DOHH2 (cell line): ENCODE measurements around the gene LSS.

Experiments
- H3F3A ChIP-seq: fragments of 200-600 bp; sonication (generic), shearing (Covaris generic); 2 replicates; pipeline ENCODE4 v1.6.0; 2016; ENCODE audit warnings: antibody characterized with exemption, mild to moderate bottlenecking; ENCODE audit not compliant: control insufficient read depth, insufficient read depth
- H3K27ac ChIP-seq: fragments of 200-600 bp; sonication (generic); 2 replicates; pipeline ENCODE4 v1.5.1; 2014; ENCODE audit warnings: low read depth, mild to moderate bottlenecking, low read length, moderate library complexity
- H3K27me3 ChIP-seq: fragments of 200-600 bp; sonication (generic); 2 replicates; pipeline ENCODE4 v1.6.1; 2014; ENCODE audit warnings: mild to moderate bottlenecking, low read length, mixed read lengths; ENCODE audit not compliant: control insufficient read depth
- H3K36me3 ChIP-seq: fragments of 200-600 bp; sonication (generic); 2 replicates; pipeline ENCODE4 v1.6.1; 2014; ENCODE audit warnings: mild to moderate bottlenecking, low read length, moderate library complexity, mixed read lengths; ENCODE audit not compliant: control insufficient read depth
- H3K4me1 ChIP-seq: fragments of 200-600 bp; sonication (generic); 2 replicates; pipeline ENCODE4 v1.6.1; 2014; ENCODE audit warnings: mild to moderate bottlenecking, low read length, mixed read lengths; ENCODE audit not compliant: control insufficient read depth
- H3K4me2 ChIP-seq: fragments of 200-600 bp; sonication (generic); 2 replicates; pipeline ENCODE4 v1.6.0; 2014; ENCODE audit warnings: mild to moderate bottlenecking, low read length, moderate library complexity
- H3K4me3 ChIP-seq: fragments of 200-600 bp; sonication (generic); 2 replicates; pipeline ENCODE4 v1.5.1; 2014; ENCODE audit warnings: mild to moderate bottlenecking, low read length, mixed read lengths
- H3K79me2 ChIP-seq: fragments of 200-600 bp; sonication (generic); 2 replicates; pipeline ENCODE4 v1.6.1; 2014; ENCODE audit warnings: mild to moderate bottlenecking, low read length, mixed read lengths; ENCODE audit not compliant: control insufficient read depth
- H3K9me2 ChIP-seq: fragments of 200-600 bp; sonication (generic); replicated peaks from 2 replicates; pipeline ENCODE4 v1.6.1; 2014; ENCODE audit warnings: mild to moderate bottlenecking, low read length, mixed read lengths; ENCODE audit not compliant: control insufficient read depth
- H3K9me3 ChIP-seq: fragments of 200-600 bp; sonication (generic); 2 replicates; pipeline ENCODE4 v1.6.1; 2014; ENCODE audit warnings: antibody characterized with exemption, low read length, mixed read lengths; ENCODE audit not compliant: control insufficient read depth, insufficient read depth
- H4K20me1 ChIP-seq: fragments of 200-600 bp; sonication (generic); 2 replicates; pipeline ENCODE4 v1.6.0; 2014; ENCODE audit warnings: low read depth, mild to moderate bottlenecking, antibody characterized with exemption, low read length, moderate library complexity; ENCODE audit not compliant: control insufficient read depth, insufficient read depth
- CTCF ChIP-seq: fragments of 200-600 bp; sonication (generic); IDR thresholded peaks from one replicate; pipeline ENCODE4 v1.5.1; 2014; ENCODE audit warnings: antibody characterized with exemption, mild to moderate bottlenecking, low read depth, low read length; ENCODE audit not compliant: poor library complexity, severe bottlenecking
- EZH2phosphoT487 ChIP-seq: fragments of 200-600 bp; sonication (generic); IDR thresholded peaks from 2 replicates; pipeline ENCODE4 v1.6.1; 2017; ENCODE audit warnings: borderline replicate concordance, mild to moderate bottlenecking, antibody characterized with exemption, low read length, moderate library complexity, mixed read lengths

The LSS gene

DNA sequence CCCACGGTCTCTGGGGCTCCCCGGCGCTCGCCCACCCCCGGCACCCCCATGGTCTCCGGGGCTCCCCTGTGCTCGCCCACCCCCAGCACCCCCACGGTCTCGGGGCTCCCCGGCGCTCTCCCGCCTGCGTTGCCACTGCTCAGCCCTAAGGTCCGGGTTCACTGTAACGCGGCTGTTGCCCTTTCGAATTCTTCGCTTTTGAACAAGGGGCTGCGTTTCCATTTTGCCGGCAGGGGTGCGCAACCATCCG, 68.0 kb downstream of the LSS start:
- no peaks in the 10 kb centered on the region for H3K4me1 ChIP-seq
- no peaks in the 10 kb centered on the region for H3K27me3 ChIP-seq
- H3K27ac ChIP-seq = no peak overlapping the region
- H3K9me2 ChIP-seq = no peaks in the 10 kb centered on the region
- TF ChIP-seq EZH2phosphoT487 = no peak
- no peak for TF ChIP-seq CTCF
- H3K4me2 ChIP-seq = no peak overlapping the region
- no peaks in the 10 kb centered on the region for H3K79me2 ChIP-seq
- no peak overlapping the region for H3K4me3 ChIP-seq
- no peaks in the 10 kb centered on the region for H3F3A ChIP-seq
- peaks cover 3% of the 10 kb centered on the region; the same call in 1 of the 2 replicates for H3K9me3 ChIP-seq
- H4K20me1 ChIP-seq = no peaks in the 10 kb centered on the region
- no peaks in the 10 kb centered on the region; the same call in 1 of the 2 replicates for H3K36me3 ChIP-seq

DNA sequence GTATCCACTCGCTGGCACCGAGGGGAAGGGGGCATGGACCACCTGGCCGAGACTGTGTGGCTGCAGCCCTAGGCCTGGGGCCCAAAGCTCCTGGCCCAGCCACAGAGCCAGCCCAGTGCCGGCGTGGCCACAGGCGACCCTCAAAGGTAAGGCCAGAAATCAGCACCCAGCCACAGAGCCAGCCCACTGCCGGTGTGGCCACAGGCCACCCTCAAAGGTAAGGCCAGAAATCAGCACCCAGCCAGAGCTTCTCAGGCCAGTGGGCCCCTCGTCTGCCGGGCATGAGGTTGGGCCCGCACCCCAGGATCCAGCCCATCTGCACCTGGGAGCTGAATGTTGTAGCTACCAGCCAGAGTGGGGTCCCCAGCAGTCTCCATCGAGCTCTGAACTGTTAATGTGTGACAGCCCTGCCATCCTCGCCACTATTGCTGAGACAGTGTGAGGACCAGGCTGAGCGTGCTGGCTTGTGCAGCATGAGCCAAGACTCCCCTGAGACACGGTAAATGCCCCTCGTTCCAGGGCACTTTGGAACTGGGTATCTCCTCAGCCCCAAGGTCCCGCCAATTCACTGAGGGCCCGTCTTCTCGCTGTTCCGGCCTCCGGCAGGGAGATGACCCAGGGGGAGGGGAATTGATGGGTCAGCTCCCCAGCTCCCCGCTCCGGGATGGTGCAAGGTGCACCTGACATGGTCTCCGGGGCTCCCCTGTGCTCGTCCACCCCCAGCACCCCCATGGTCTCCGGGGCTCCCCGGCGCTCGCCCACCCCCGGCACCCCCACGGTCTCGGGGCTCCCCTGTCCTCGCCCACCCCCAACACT, 68.5 kb downstream of the LSS start:
- H3K36me3 ChIP-seq = no peaks in the 10 kb centered on the region; the same call in 1 of the 2 replicates
- no peaks in the 10 kb centered on the region for H4K20me1 ChIP-seq
- H3K27ac ChIP-seq = no peak overlapping the region
- H3K4me2 ChIP-seq = no peak overlapping the region
- no peaks in the 10 kb centered on the region for H3K79me2 ChIP-seq
- H3K9me2 ChIP-seq = no peaks in the 10 kb centered on the region
- H3K4me1 ChIP-seq = no peaks in the 10 kb centered on the region
- TF ChIP-seq EZH2phosphoT487 (no peak), CTCF (no peak)
- H3K4me3 ChIP-seq = no peak overlapping the region
- peaks cover 3% of the 10 kb centered on the region; the same call in 1 of the 2 replicates for H3K9me3 ChIP-seq
- H3K27me3 ChIP-seq = no peaks in the 10 kb centered on the region
- no peaks in the 10 kb centered on the region for H3F3A ChIP-seq

- Histone ChIP-seq H3K27me3 (no peaks in the 10 kb centered on the region), H4K20me1 (no peaks in the 10 kb centered on the region), H3K4me3 (no peak overlapping the region), H3F3A (no peaks in the 10 kb centered on the region), H3K79me2 (no peaks in the 10 kb centered on the region), H3K4me1 (no peaks in the 10 kb centered on the region), H3K36me3 (no peaks in the 10 kb centered on the region; the same call in 1 of the 2 replicates), H3K9me3 (peaks cover 3% of the 10 kb centered on the region; the same call in 1 of the 2 replicates), H3K4me2 (no peak overlapping the region), H3K27ac (no peak overlapping the region), H3K9me2 (no peaks in the 10 kb centered on the region)
- TF ChIP-seq EZH2phosphoT487 (no peak), CTCF (no peak)
These were observed 69.2 kb downstream of the LSS start for GRCh38 chr21:46159390-46159789.
